Measurements from ENCODE around the gene BCL2L13.

- TF ChIP-seq ZNF274 (IDR thresholded peaks at IDR 0.05; ENCODE audit: low read depth, low read length), result no peak
- TF ChIP-seq SUZ12 (IDR thresholded peaks at IDR 0.05; ENCODE audit: extremely low read depth, insufficient read depth, insufficient read length), result no peak
These were observed 40.2 kb upstream of the BCL2L13 start for GRCh38 chr22:17598318-17598717.
